H9 (cell line): ENCODE results near the gene POLD3. TPM values are rescaled to one million over a fixed set of nuclear protein-coding genes. Genes with fewer than 3 reads are reported as not detected.

Source experiments
- DNase-seq: peaks from one replicate; pipeline ENCODE4 v3.0.0-alpha.2; 2017
- H2AFZ ChIP-seq: one replicate; pipeline ENCODE4 v1.6.1; 2013; ENCODE audit warnings: mild to moderate bottlenecking, low read length, control low read depth, moderate library complexity
- H2AK5ac ChIP-seq: 2 replicates; pipeline ENCODE4 v1.6.1; 2013; ENCODE audit warnings: low read length, control low read depth, mixed read lengths; ENCODE audit not compliant: insufficient read length
- H2BK120ac ChIP-seq: one replicate; pipeline ENCODE4 v1.6.1; 2013; ENCODE audit warnings: low read depth, mild to moderate bottlenecking, low read length, control low read depth, inconsistent platforms; ENCODE audit not compliant: poor library complexity, severe bottlenecking
- H2BK12ac ChIP-seq: 2 replicates; pipeline ENCODE4 v1.6.1; 2013; ENCODE audit warnings: low read length, control low read depth, mixed read lengths, low read depth; ENCODE audit not compliant: insufficient read length
- H2BK15ac ChIP-seq: 2 replicates; pipeline ENCODE4 v1.6.1; 2013; ENCODE audit warnings: low read depth, low read length, control low read depth
- H2BK20ac ChIP-seq: one replicate; pipeline ENCODE4 v1.6.1; 2013; ENCODE audit warnings: low read depth, mild to moderate bottlenecking, low read length, control low read depth, inconsistent platforms; ENCODE audit not compliant: poor library complexity, severe bottlenecking
- H2BK5ac ChIP-seq: 2 replicates; pipeline ENCODE4 v1.6.1; 2013; ENCODE audit warnings: low read length, control low read depth, mixed read lengths; ENCODE audit not compliant: insufficient read length
- H3K14ac ChIP-seq: 2 replicates; pipeline ENCODE4 v1.6.1; 2013; ENCODE audit warnings: low read length, control low read depth; ENCODE audit not compliant: insufficient read depth
- H3K18ac ChIP-seq: 2 replicates; pipeline ENCODE4 v1.6.1; 2013; ENCODE audit warnings: low read depth, mild to moderate bottlenecking, mixed read lengths, low read length, control low read depth; ENCODE audit not compliant: insufficient read length
- H3K23ac ChIP-seq: 2 replicates; pipeline ENCODE4 v1.6.1; 2013; ENCODE audit warnings: low read length, control low read depth, mixed read lengths, low read depth; ENCODE audit not compliant: insufficient read length
- H3K23me2 ChIP-seq: 2 replicates; pipeline ENCODE4 v1.6.1; 2013; ENCODE audit warnings: low read depth, mild to moderate bottlenecking, mixed read lengths, low read length, control low read depth; ENCODE audit not compliant: insufficient read length, poor library complexity, severe bottlenecking
- H3K27ac ChIP-seq: 2 replicates; pipeline ENCODE4 v1.5.1; 2013; ENCODE audit warnings: low read length, control low read depth, mixed read lengths, low read depth; ENCODE audit not compliant: insufficient read length
- H3K27me3 ChIP-seq: 2 replicates; pipeline ENCODE4 v1.6.1; 2013; ENCODE audit warnings: low read length, control low read depth, inconsistent platforms; ENCODE audit not compliant: insufficient read depth
- H3K4ac ChIP-seq: 2 replicates; pipeline ENCODE4 v1.6.1; 2013; ENCODE audit warnings: low read depth, mild to moderate bottlenecking, control low read depth, inconsistent platforms, low read length, moderate library complexity
- H3K4me1 ChIP-seq: 2 replicates; pipeline ENCODE4 v1.6.1; 2013; ENCODE audit warnings: low read length, control low read depth, inconsistent platforms; ENCODE audit not compliant: insufficient read depth
- H3K4me2 ChIP-seq: 2 replicates; pipeline ENCODE4 v1.6.1; 2013; ENCODE audit warnings: low read length, control low read depth, mixed read lengths; ENCODE audit not compliant: insufficient read length, insufficient read depth
- H3K56ac ChIP-seq: 2 replicates; pipeline ENCODE4 v1.6.1; 2013; ENCODE audit warnings: low read depth, mild to moderate bottlenecking, mixed read lengths, low read length, control low read depth; ENCODE audit not compliant: insufficient read length
- H3K79me1 ChIP-seq: 2 replicates; pipeline ENCODE4 v1.6.1; 2013; ENCODE audit warnings: low read depth, mild to moderate bottlenecking, moderate library complexity, low read length, control low read depth, inconsistent platforms; ENCODE audit not compliant: insufficient read depth, poor library complexity, severe bottlenecking
- H3K79me2 ChIP-seq: 2 replicates; pipeline ENCODE4 v1.6.1; 2013; ENCODE audit warnings: low read length, control low read depth, inconsistent platforms; ENCODE audit not compliant: insufficient read depth
- H3K9ac ChIP-seq: 2 replicates; pipeline ENCODE4 v1.6.1; 2013; ENCODE audit warnings: low read length, control low read depth, mixed read lengths; ENCODE audit not compliant: insufficient read length; ENCODE audit errors: extremely low read depth
- H3K9me3 ChIP-seq: one replicate; pipeline ENCODE4 v1.6.1; 2013; ENCODE audit warnings: low read depth, low read length, inconsistent platforms; ENCODE audit not compliant: control insufficient read depth
- H3T11ph ChIP-seq: one replicate; pipeline ENCODE4 v1.6.1; 2013; ENCODE audit warnings: mild to moderate bottlenecking, low read length, control low read depth, inconsistent platforms
- H4K20me1 ChIP-seq: one replicate; pipeline ENCODE4 v1.6.1; 2013; ENCODE audit not compliant: control insufficient read depth, insufficient read length, insufficient read depth
- H4K5ac ChIP-seq: 2 replicates; pipeline ENCODE4 v1.6.1; 2013; ENCODE audit warnings: low read depth, mild to moderate bottlenecking, mixed read lengths, low read length, control low read depth; ENCODE audit not compliant: insufficient read length
- H4K8ac ChIP-seq: replicated peaks from 2 replicates; pipeline ENCODE4 v1.6.1; 2013; ENCODE audit warnings: low read length, control low read depth, mixed read lengths, low read depth; ENCODE audit not compliant: insufficient read length
- H4K91ac ChIP-seq: 2 replicates; pipeline ENCODE4 v1.6.1; 2013; ENCODE audit warnings: low read depth, mild to moderate bottlenecking, moderate library complexity, mixed read lengths, low read length, control low read depth; ENCODE audit not compliant: insufficient read length
- H3K27ac Mint-ChIP-seq, 3 experiments: 2 replicates in 2 of 3; 3 replicates in 1 of 3; pipeline ENCODE4 v1.8.0; 2020 to 2021; ENCODE audit warnings: mixed read lengths in 3 of 3, mild to moderate bottlenecking in 1 of 3, moderate library complexity in 1 of 3
- H3K27me3 Mint-ChIP-seq: 2 replicates; pipeline ENCODE4 v1.8.0; 2021; ENCODE audit warnings: low read depth, mild to moderate bottlenecking, moderate library complexity, mixed read lengths
- H3K36me3 Mint-ChIP-seq, 3 experiments: 2 replicates in 2 of 3; 3 replicates in 1 of 3; pipeline ENCODE4 v1.8.0; 2020 to 2021; ENCODE audit warnings: low read depth in 3 of 3, mixed read lengths in 3 of 3; ENCODE audit not compliant: insufficient read depth in 1 of 3
- H3K4me1 Mint-ChIP-seq, 2 experiments: 2 replicates each; pipeline ENCODE4 v1.8.0; 2020; ENCODE audit warnings: mixed read lengths in 2 of 2
- H3K4me3 Mint-ChIP-seq, 2 experiments: 2 replicates in 1 of 2; 3 replicates in 1 of 2; pipeline ENCODE4 v1.8.0; 2020 to 2021; ENCODE audit warnings: mild to moderate bottlenecking in 2 of 2, mixed read lengths in 2 of 2, moderate library complexity in 1 of 2
- H3K9me3 Mint-ChIP-seq, 2 experiments: 2 replicates in 1 of 2; 3 replicates in 1 of 2; pipeline ENCODE4 v1.8.0; 2020; ENCODE audit warnings: mild to moderate bottlenecking in 2 of 2, mixed read lengths in 2 of 2, moderate library complexity in 1 of 2
- WGBS: extraction: QIAGEN DNeasy Blood & Tissue Kit; methylation state at CpG from one replicate; pipeline ENCODE4 v1.1.7; 2013; ENCODE audit warnings: missing lambda C conversion rate, low lambda C conversion rate, mixed read lengths; ENCODE audit not compliant: insufficient read length; ENCODE audit errors: extremely low coverage; 5-methylcytosine and 5-hydroxymethylcytosine counted together
- total RNA-seq: library from RNA; stranded (reverse); gene quantifications from 2 replicates; pipeline ENCODE4 v1.2.1, GENCODE V29; 2021
- TF ChIP-seq, protein P1 (sequence below): fragments of 200-600 bp; sonication (generic); conservative IDR thresholded peaks from 3 replicates; pipeline ENCODE4 v1.8.0; 2021; ENCODE audit warnings: antibody characterized with exemption, mild to moderate bottlenecking

The POLD3 gene
- total RNA-seq, 1 experiment from 2014 or later = 34.1 TPM

DNA sequence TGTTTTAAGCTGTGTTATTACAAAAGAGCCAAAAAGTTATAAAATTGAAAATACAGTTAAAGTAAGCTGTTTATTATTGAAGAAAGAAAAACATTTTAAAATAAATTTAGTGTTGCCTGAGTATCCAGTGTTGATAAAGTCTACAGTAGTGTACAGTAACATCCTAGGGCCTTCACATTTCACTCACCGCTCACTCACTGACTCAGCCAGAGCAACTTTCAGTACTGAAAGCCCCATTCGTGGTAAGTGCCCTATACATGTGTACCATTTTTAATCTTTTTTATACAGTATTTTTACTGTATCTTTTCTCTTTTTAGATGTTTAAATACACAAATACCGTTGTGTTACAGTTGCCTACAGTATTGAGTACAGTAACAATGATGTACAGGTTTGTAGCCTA lies 35.0 kb downstream of the POLD3 start:
- Histone ChIP-seq H4K8ac (no peak overlapping the region), H2AFZ (no peak overlapping the region), H2BK12ac (no peak overlapping the region), H4K20me1 (no peaks in the 10 kb centered on the region), H4K91ac (no peak overlapping the region), H3K9ac (no peak overlapping the region), H3K4me1 (no peaks in the 10 kb centered on the region), H2BK15ac (no peak overlapping the region), H3K56ac (no peak overlapping the region), H3K18ac (no peak overlapping the region), H3K23ac (no peak overlapping the region), H3K4ac (no peak overlapping the region), H3K23me2 (no peaks in the 10 kb centered on the region), H4K5ac (no peak overlapping the region), H3K9me3 (no peaks in the 10 kb centered on the region), H3K14ac (no peak overlapping the region), H3K27ac (no peak overlapping the region), H2BK20ac (no peak overlapping the region), H3K79me1 (no peaks in the 10 kb centered on the region), H3K4me2 (no peak overlapping the region), H3K27me3 (no peaks in the 10 kb centered on the region), H2BK5ac (no peak overlapping the region), H3K79me2 (no peaks in the 10 kb centered on the region), H3T11ph (no peak overlapping the region), H2AK5ac (no peak overlapping the region), H2BK120ac (no peak overlapping the region)
- no peak overlapping the region for H3K27ac Mint-ChIP-seq
- no CpG with 5 or more reads among the region's 3 CpGs for WGBS
- no peaks in the 10 kb centered on the region for H3K27me3 Mint-ChIP-seq
- H3K4me1 Mint-ChIP-seq = no peaks in the 10 kb centered on the region
- TF ChIP-seq, protein P1, sequence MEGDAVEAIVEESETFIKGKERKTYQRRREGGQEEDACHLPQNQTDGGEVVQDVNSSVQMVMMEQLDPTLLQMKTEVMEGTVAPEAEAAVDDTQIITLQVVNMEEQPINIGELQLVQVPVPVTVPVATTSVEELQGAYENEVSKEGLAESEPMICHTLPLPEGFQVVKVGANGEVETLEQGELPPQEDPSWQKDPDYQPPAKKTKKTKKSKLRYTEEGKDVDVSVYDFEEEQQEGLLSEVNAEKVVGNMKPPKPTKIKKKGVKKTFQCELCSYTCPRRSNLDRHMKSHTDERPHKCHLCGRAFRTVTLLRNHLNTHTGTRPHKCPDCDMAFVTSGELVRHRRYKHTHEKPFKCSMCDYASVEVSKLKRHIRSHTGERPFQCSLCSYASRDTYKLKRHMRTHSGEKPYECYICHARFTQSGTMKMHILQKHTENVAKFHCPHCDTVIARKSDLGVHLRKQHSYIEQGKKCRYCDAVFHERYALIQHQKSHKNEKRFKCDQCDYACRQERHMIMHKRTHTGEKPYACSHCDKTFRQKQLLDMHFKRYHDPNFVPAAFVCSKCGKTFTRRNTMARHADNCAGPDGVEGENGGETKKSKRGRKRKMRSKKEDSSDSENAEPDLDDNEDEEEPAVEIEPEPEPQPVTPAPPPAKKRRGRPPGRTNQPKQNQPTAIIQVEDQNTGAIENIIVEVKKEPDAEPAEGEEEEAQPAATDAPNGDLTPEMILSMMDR = no peak
- peaks cover 1 to 39% (median 21%) of the 10 kb centered on the region in 3 experiments for H3K36me3 Mint-ChIP-seq
- DNase-seq = no peak
- H3K9me3 Mint-ChIP-seq = no peaks in the 10 kb centered on the region
- no peak overlapping the region for H3K4me3 Mint-ChIP-seq
